AG04449 (cell line): ENCODE results near the gene MED26.

Experiments
- CTCF ChIA-PET: fragments of 350-600 bp; formaldehyde crosslinking; extraction: SDS; loops from one replicate; lab custom pipeline; 2021; ENCODE audit warnings: antibody characterized with exemption; lab: Yijun Ruan, JAX
- POLR2A ChIA-PET: fragments of 400-600, 350-600 bp; formaldehyde crosslinking; extraction: SDS; loops from one replicate; lab custom pipeline; 2020; ENCODE audit warnings: antibody characterized with exemption, inconsistent platforms; lab: Yijun Ruan, JAX
- DNase-seq: peaks from one replicate; pipeline ENCODE4 v3.0.0-alpha.2; 2010; ENCODE audit warnings: low read depth, low spot score
- H3K4me3 ChIP-seq: 2 replicates; pipeline ENCODE4 v1.5.1; 2011; ENCODE audit warnings: low read depth, mild to moderate bottlenecking, control low read depth, low read length
- TF ChIP-seq, protein P1 (sequence below): IDR thresholded peaks from one replicate; pipeline ENCODE4 v1.5.1; 2011; ENCODE audit warnings: mild to moderate bottlenecking, moderate library complexity, low read length, control low read depth, inconsistent platforms; ENCODE audit not compliant: insufficient read depth; ENCODE audit errors: missing control alignments

MED26 gene

DNA sequence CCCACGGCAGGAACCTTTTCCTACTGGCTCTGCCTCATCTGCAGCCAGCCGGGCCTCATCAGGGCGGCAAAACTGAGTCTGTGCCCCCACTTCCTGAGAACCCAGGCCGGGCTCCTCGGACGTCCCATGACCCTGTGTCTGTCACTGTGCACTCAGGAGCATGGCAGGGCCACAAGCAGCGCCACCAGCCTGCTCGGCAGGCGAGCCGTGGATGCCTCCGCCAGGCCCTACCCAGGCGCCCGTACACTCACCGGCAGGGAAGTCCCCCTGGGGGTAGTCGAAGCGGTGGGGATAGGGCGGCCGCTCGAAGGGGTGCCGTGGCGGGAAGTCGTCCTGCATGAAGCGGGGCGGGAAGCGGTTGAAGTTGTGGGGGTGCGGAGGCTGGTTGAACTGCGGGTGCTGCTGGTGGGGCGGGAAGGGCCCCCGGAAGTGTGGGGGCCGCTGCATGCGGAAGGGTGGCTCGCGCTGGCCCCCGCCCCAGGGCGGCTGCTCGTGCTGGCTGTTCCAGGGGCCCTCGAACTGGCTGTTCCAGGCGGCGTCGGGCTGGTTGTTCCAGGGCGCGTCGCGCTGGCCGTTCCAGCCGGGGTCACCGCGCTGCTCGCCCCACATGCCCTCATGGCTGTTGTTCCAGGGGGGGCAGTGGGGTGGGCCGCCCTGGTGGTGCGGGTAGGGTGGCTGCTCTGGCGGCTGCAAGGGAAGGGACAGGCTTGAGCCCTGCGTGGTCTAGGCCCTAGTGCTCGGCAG is 102.8 kb downstream of the MED26 start:
- POLR2A ChIA-PET, result no interaction called here
- no peak for DNase-seq
- CTCF ChIA-PET, result no interaction called here
- H3K4me3 ChIP-seq, result no peak overlapping the region
- TF ChIP-seq, protein P1, sequence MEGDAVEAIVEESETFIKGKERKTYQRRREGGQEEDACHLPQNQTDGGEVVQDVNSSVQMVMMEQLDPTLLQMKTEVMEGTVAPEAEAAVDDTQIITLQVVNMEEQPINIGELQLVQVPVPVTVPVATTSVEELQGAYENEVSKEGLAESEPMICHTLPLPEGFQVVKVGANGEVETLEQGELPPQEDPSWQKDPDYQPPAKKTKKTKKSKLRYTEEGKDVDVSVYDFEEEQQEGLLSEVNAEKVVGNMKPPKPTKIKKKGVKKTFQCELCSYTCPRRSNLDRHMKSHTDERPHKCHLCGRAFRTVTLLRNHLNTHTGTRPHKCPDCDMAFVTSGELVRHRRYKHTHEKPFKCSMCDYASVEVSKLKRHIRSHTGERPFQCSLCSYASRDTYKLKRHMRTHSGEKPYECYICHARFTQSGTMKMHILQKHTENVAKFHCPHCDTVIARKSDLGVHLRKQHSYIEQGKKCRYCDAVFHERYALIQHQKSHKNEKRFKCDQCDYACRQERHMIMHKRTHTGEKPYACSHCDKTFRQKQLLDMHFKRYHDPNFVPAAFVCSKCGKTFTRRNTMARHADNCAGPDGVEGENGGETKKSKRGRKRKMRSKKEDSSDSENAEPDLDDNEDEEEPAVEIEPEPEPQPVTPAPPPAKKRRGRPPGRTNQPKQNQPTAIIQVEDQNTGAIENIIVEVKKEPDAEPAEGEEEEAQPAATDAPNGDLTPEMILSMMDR, result no peak
